Tibial nerve (tissue), 3 donors: Measurements from ENCODE around the gene USP48.

ENCODE experiments used
- POLR2A ChIP-seq, 2 donors: fragments of 450-650 bp; IDR thresholded peaks; one replicate each; pipeline ENCODE4 v1.6.1; 2017; ENCODE audit warnings: antibody characterized with exemption in 2 of 2, mild to moderate bottlenecking in 2 of 2, moderate library complexity in 2 of 2
- TF ChIP-seq, protein P1 (sequence below), 5 experiments: fragments of 200-600 bp in 3 of 5; fragments of 450-650 bp in 2 of 5; sonication (generic) in 3 of 5; IDR thresholded peaks; one replicate each; pipeline ENCODE4 v1.5.1; 2016 to 2019; ENCODE audit warnings: antibody characterized with exemption in 5 of 5, mild to moderate bottlenecking in 3 of 5, moderate library complexity in 2 of 5

GRCh38 chr1:21636029-21636428, 146.9 kb downstream of the USP48 start:
- TF ChIP-seq, protein P1, sequence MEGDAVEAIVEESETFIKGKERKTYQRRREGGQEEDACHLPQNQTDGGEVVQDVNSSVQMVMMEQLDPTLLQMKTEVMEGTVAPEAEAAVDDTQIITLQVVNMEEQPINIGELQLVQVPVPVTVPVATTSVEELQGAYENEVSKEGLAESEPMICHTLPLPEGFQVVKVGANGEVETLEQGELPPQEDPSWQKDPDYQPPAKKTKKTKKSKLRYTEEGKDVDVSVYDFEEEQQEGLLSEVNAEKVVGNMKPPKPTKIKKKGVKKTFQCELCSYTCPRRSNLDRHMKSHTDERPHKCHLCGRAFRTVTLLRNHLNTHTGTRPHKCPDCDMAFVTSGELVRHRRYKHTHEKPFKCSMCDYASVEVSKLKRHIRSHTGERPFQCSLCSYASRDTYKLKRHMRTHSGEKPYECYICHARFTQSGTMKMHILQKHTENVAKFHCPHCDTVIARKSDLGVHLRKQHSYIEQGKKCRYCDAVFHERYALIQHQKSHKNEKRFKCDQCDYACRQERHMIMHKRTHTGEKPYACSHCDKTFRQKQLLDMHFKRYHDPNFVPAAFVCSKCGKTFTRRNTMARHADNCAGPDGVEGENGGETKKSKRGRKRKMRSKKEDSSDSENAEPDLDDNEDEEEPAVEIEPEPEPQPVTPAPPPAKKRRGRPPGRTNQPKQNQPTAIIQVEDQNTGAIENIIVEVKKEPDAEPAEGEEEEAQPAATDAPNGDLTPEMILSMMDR (IDR thresholded peaks at IDR 0.05) = no peak
- TF ChIP-seq POLR2A (IDR thresholded peaks at IDR 0.05) = no peak
